NCI-H510A treated with DMSO at 0.1 percent for 48 hours (cell line): ENCODE data around the gene SLITRK3.
"Not testable (repeated sequence)": the region's sequence is repeated elsewhere in the genome, so short reads cannot be mapped to it uniquely, and the experiment has no call there.

ENCODE experiments used
- DNase-seq: peaks from one replicate; lab custom pipeline; 2025; lab: John Stamatoyannopoulos, UW

The SLITRK3 gene

DNA sequence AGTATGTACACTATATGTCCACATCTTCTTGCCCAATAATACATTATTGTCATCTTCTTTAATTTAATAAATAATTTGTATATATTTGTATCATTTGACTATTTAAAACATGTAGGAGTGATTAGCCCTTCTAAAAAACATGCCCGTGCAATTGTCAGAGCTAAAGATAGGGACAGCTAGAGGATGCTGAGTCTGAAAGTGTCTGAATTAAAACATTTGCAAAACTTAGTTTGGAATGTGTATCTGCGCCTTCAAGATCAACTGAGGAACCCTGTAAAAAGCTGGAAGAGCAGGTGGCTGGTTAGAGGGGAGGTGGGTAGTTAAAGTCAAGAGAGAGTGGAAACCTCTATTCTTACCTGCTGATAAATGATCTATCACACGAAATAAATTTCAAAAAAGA is 4.7 kb downstream of the SLITRK3 start:
- no peak for DNase-seq

DNA sequence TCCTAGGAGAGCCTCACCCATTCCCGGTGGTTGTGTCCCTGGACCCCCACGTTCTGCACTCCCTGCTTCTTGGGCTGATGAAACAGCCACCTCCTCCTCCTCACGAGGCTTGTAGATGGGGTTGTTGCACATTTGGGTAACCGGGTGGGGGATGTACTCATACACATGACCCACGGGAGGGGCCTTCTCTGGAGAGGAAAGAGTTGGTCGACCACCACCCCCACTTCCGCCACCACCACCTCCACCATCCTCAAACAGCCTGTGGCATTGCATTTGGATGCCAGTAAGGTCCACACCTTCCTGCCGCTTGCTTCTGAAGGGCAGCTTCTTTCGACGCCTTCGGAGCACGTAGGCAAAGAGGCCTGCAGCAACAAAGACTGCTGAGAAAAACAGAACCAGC is 7.7 kb downstream of the SLITRK3 start:
- DNase-seq = no peak

DNA sequence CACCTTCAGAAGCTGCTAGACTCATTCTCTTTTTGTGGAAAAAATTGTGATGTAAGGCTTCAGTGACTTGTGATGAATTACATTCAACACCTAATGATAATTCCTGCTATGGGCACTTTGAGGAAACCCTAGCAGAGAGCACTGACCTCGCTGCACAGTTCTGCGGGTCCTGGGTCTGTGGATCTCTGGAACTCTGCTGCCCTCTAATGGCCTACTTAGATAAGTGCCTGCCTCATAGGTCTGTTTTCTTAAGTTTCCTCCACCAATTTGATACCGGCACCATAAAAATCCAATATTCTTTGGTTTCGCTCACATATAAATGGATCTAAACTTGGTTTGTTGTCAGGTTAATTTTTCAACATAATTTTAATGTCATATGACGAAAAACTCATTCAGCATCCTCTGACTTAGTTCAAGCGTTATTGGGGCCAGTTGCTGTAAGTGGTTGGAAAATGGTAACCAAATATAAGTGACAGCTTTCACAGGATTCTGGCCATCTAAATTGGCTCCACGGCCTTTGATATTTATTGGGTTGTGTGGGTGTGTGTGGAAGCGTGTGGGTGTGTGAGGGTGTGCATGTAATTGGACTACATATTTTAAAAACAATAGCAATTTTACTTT is 10.4 kb downstream of the SLITRK3 start:
- DNase-seq = peak; percentile 91

DNA sequence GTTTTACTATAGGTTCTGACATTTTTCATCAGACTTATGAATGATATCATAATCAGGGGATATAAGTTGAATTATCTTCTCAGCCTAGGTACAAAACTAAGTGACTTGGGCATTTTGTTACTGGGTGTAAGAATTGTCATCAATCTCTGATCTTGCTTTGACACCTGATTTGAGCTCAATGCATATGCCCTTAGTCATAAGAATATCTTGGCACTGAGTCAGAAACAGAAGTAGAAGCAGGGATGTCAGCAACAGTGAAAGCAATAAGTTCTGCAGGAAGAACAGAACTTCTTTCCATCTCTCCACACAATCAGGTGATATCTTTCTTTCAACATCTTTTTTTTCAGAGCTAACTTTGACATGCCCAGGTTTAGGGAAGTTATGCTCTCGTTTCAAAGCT is 14.6 kb downstream of the SLITRK3 start:
- DNase-seq = no peak

DNA sequence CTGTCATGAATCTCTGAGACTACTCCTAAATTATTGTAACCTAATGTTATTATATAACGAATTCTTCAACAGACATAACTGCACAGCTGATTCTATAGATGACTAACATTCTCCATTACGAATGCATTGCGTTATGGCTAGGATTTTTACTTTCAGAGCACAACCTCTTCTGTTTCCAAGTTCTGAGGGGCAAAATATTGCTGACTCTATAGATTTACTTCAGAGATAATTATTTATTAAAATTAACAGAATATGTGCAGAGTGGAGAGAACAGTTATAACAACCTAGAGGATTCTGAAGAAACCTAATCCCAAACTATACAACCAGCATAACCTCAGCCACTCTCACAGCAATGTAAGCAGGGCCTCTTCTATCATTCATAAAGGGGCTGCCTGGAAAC is 25.9 kb downstream of the SLITRK3 start:
- DNase-seq = no peak

DNA sequence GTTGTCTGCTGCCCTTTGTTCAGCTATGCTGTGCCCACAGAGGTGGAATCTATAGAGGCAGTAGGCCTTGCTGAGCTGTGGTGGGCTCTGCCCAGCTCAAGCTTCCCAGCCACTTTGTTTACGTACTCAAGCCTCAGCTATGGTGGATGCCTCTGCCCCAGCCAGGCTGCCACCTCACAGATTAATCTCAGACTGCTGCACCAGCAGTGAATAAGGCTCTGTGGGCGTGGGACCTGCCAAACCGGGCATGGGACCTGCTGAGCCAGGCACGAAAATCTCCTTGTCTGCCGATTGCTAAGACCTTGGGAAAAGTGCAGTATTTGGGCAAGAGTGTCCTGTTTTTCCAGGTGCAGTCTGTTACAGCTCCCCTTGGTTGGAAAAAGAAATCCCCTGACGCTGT is 26.8 kb downstream of the SLITRK3 start:
- no peak for DNase-seq

DNA sequence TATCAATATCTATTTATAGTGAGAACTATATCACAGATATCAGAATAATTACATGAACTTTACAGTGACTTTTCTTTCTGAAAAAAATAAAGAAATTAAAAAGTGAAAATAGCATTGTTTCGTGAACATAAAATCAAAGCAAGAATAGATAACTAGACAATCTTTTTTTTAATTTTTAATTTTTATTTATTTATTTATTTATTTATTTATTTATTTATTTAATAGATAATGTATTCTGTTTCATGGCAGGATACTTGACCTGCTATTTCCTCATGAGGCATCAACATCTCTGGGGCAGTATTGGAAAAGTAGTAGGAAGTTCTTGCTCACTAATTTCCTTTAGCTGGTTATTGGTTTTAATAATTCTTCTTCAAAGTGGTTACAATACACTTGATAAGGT is 33.3 kb downstream of the SLITRK3 start:
- no peak for DNase-seq

DNA sequence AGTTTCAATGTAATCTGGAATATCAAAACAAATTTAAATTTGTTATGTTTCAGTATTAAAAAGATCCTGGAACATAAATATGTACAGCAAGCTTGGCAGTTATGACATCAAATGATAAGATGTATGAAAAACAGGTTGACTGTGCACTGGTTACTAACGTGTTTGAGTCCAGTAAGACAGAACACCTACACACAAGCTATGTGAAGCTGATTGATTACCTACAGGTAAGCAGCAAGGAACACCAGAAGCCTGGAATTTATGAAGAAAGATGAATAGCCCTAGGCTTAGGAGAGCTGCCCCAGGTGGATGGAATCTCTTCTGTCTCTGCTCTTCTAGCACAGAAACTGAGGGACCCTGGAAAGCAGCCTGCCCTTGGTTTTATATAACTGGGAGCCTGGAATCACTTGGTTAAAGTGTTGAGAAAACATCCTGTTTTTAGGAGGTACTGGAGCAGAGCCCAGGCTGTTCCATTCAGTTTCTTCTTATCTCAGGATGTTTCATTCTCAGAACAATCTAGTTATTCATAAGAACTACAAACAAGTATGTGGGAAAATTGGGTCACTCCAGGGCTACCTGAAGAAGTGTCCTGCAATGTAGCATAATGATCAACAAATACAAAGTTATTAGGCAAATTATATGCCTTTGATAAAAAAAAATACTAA is 36.3 kb downstream of the SLITRK3 start:
- no peak for DNase-seq

DNA sequence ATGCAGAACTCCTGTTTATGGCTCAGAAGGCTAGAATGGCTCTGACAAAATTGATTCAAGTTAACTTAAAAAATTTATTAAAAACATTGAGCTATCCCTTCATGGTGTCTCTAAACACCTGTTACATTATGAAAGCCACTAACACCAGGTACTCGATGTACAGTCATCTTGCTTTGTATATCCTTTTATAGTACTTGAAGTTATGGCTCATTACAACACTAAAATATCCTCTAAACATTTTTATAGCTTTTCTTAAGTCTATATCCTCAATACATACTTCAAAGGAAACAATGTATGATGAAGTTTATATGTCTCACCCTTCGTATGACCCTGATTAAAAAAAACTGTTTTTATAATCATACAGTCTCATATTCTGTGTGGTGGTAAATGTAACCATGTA is 38.2 kb downstream of the SLITRK3 start:
- DNase-seq = peak; percentile 41

DNA sequence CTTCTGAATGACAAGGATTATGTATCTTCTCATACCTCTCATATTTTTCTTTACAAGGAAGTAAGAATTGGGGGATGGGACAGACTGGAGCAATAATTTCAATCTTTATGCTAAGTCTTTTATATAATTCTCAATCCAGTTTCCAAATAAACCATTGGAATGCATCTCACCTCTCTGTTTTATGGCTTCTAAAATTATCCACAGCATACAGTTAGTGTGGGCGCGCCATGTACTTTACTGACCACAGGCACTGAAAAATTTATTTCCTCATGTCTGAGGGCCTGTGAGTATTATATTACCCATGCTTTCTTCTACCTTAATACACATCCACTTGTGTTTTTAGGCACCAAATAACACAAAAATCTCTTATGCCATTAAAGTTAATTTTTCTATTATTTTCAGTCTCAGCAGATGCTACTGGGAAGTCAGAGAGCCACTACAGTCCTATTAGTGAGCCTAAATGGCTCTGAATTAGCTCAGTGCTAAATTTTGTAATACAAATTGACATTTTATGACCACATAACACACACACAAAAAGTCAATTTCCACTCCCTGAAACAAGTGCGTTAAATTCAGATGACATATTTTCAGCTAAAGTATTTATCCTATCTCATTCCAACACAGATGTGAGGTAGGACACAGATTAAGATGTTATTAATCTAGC is 39.3 kb downstream of the SLITRK3 start:
- DNase-seq = no peak

DNA sequence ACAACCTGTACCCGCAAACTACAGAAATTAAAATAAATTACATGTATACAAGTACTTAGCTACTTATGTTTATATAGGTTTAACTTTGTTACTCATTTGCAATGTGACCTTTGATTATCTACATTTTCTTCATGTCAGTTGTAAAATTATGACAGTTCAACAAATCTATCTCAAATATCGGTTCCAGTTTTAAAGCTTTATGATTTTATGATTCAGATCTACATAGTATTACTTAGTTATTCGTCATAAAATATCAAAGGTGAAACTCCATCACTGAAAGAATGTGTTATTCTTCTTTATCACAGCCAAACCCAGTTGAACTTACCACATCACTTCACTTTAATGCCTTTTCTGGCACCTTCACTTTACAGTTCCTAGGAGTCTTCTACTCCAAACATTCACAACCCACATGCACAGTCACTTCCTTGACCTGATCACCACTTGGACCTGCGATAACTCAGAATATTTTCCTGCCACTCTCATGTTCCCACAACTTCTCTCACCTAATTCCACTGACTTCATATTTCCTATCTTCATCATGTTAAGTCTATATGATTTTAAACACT is 47.2 kb downstream of the SLITRK3 start:
- DNase-seq = no peak

DNA sequence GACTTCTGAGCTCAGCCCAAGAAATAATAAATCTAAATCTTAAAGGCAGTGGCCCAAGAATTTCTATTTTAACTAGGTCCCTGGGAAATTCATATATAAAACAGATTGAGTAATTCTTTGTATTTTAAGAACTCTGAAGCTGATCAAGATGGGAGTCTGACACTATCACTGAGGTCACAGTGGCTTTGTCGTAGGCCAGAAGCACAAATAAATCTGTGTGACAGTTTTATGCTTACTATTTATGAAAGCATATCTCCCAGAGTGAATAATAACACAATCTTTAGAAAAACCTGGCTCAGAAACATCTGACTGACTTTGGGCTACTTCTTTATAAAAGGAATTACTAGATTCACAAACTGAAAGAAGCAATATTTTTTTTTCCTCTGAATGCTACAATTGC is 51.9 kb downstream of the SLITRK3 start:
- no peak for DNase-seq

DNA sequence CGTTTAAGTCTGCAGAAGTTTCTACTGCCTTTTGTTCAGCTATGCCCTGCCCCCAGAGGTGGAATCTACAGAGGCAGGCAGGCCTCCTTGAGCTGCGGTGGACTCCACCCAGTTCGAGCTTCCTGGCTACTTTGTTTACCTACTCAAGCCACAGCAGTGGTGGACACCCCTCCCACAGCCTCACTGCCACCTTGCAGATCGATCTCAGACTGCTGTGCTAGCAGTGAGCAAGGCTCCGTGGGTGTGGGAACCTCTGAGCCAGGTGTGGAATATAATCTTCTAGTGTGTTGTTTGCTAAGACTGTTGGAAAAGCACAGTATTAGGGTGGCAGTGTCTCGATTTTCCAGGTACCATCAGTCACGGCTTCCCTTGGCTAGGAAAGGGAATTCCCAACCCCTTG is 56.3 kb downstream of the SLITRK3 start:
- DNase-seq = not testable (repeated sequence)
